HepG2 (cell line): ENCODE data around the gene SCGB1D4.
"Not testable (repeated sequence)": the region's sequence is repeated elsewhere in the genome, so short reads cannot be mapped to it uniquely, and the experiment has no call there.

Source experiments
- ATF7-NPFF ChIP-seq: sonication (generic); formaldehyde crosslinking; IDR thresholded peaks from 2 replicates; pipeline ENCODE4 v1.8.1; 2023; ENCODE audit warnings: mild to moderate bottlenecking, low read depth, missing genetic modification reagents, moderate library complexity
- ZNF274 ChIP-seq: sonication (generic); formaldehyde crosslinking; IDR thresholded peaks from 2 replicates; pipeline ENCODE4 v1.5.1; 2020; ENCODE audit warnings: mild to moderate bottlenecking, missing genetic modification reagents
- TF ChIP-seq, protein P1 (sequence below): sonication (generic); formaldehyde crosslinking; IDR thresholded peaks from 2 replicates; pipeline ENCODE4 v1.5.0; 2020; ENCODE audit warnings: mild to moderate bottlenecking, missing genetic modification reagents, moderate library complexity
- TF ChIP-seq, protein P2 (sequence below), 2 experiments: IDR thresholded peaks; 2 replicates each; pipeline ENCODE4 v1.6.1; 2011 to 2012; ENCODE audit warnings: low read length in 2 of 2, borderline replicate concordance in 1 of 2, low read depth in 1 of 2, mild to moderate bottlenecking in 1 of 2, moderate library complexity in 1 of 2

DNA sequence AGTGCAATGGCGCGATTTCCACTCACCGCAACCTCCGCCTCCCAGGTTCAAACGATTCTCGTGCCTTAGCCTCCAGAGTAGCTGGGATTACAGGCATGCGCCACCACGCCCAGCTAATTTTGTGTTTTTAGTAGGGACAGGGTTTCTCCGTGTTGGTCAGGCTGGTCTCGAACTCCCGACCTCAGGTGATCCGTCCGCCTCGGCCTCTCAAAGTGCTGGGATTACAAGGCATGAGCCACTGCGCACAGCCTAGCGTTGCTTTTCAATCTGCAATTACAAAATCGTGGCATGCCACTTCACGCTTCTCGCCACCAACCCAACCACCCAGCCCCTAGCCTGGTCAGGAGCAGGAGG is 38.1 kb upstream of the SCGB1D4 start:
- TF ChIP-seq, protein P1, sequence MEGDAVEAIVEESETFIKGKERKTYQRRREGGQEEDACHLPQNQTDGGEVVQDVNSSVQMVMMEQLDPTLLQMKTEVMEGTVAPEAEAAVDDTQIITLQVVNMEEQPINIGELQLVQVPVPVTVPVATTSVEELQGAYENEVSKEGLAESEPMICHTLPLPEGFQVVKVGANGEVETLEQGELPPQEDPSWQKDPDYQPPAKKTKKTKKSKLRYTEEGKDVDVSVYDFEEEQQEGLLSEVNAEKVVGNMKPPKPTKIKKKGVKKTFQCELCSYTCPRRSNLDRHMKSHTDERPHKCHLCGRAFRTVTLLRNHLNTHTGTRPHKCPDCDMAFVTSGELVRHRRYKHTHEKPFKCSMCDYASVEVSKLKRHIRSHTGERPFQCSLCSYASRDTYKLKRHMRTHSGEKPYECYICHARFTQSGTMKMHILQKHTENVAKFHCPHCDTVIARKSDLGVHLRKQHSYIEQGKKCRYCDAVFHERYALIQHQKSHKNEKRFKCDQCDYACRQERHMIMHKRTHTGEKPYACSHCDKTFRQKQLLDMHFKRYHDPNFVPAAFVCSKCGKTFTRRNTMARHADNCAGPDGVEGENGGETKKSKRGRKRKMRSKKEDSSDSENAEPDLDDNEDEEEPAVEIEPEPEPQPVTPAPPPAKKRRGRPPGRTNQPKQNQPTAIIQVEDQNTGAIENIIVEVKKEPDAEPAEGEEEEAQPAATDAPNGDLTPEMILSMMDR (CRISPR knock-in tag) = not testable (repeated sequence)
- TF ChIP-seq, protein P2, sequence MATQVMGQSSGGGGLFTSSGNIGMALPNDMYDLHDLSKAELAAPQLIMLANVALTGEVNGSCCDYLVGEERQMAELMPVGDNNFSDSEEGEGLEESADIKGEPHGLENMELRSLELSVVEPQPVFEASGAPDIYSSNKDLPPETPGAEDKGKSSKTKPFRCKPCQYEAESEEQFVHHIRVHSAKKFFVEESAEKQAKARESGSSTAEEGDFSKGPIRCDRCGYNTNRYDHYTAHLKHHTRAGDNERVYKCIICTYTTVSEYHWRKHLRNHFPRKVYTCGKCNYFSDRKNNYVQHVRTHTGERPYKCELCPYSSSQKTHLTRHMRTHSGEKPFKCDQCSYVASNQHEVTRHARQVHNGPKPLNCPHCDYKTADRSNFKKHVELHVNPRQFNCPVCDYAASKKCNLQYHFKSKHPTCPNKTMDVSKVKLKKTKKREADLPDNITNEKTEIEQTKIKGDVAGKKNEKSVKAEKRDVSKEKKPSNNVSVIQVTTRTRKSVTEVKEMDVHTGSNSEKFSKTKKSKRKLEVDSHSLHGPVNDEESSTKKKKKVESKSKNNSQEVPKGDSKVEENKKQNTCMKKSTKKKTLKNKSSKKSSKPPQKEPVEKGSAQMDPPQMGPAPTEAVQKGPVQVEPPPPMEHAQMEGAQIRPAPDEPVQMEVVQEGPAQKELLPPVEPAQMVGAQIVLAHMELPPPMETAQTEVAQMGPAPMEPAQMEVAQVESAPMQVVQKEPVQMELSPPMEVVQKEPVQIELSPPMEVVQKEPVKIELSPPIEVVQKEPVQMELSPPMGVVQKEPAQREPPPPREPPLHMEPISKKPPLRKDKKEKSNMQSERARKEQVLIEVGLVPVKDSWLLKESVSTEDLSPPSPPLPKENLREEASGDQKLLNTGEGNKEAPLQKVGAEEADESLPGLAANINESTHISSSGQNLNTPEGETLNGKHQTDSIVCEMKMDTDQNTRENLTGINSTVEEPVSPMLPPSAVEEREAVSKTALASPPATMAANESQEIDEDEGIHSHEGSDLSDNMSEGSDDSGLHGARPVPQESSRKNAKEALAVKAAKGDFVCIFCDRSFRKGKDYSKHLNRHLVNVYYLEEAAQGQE (IDR thresholded peaks at IDR 0.05; ENCODE audit: borderline replicate concordance in 1 of 2, low read depth in 1 of 2, low read length in 2 of 2) = not testable (repeated sequence)
- TF ChIP-seq ATF7-NPFF, ZNF274 (CRISPR knock-in tag): not testable (repeated sequence)
